H9 (cell line): ENCODE measurements around the gene AXIN1. TPM values are rescaled to one million over a fixed set of nuclear protein-coding genes. Genes with fewer than 3 reads are reported as not detected.
A peak's percentile ranks its signal among the peaks of the same experiment; 100 is the strongest.
"Not testable (repeated sequence)": the region's sequence is repeated elsewhere in the genome, so short reads cannot be mapped to it uniquely, and the experiment has no call there.

Experiments used
- DNase-seq: peaks from one replicate; pipeline ENCODE4 v3.0.0-alpha.2; 2017
- H2AFZ ChIP-seq: one replicate; pipeline ENCODE4 v1.6.1; 2013; ENCODE audit warnings: mild to moderate bottlenecking, low read length, control low read depth, moderate library complexity
- H2AK5ac ChIP-seq: 2 replicates; pipeline ENCODE4 v1.6.1; 2013; ENCODE audit warnings: low read length, control low read depth, mixed read lengths; ENCODE audit not compliant: insufficient read length
- H2BK120ac ChIP-seq: one replicate; pipeline ENCODE4 v1.6.1; 2013; ENCODE audit warnings: low read depth, mild to moderate bottlenecking, low read length, control low read depth, inconsistent platforms; ENCODE audit not compliant: poor library complexity, severe bottlenecking
- H2BK12ac ChIP-seq: 2 replicates; pipeline ENCODE4 v1.6.1; 2013; ENCODE audit warnings: low read length, control low read depth, mixed read lengths, low read depth; ENCODE audit not compliant: insufficient read length
- H2BK15ac ChIP-seq: 2 replicates; pipeline ENCODE4 v1.6.1; 2013; ENCODE audit warnings: low read depth, low read length, control low read depth
- H2BK20ac ChIP-seq: one replicate; pipeline ENCODE4 v1.6.1; 2013; ENCODE audit warnings: low read depth, mild to moderate bottlenecking, low read length, control low read depth, inconsistent platforms; ENCODE audit not compliant: poor library complexity, severe bottlenecking
- H2BK5ac ChIP-seq: 2 replicates; pipeline ENCODE4 v1.6.1; 2013; ENCODE audit warnings: low read length, control low read depth, mixed read lengths; ENCODE audit not compliant: insufficient read length
- H3K14ac ChIP-seq: 2 replicates; pipeline ENCODE4 v1.6.1; 2013; ENCODE audit warnings: low read length, control low read depth; ENCODE audit not compliant: insufficient read depth
- H3K18ac ChIP-seq: 2 replicates; pipeline ENCODE4 v1.6.1; 2013; ENCODE audit warnings: low read depth, mild to moderate bottlenecking, mixed read lengths, low read length, control low read depth; ENCODE audit not compliant: insufficient read length
- H3K23ac ChIP-seq: 2 replicates; pipeline ENCODE4 v1.6.1; 2013; ENCODE audit warnings: low read length, control low read depth, mixed read lengths, low read depth; ENCODE audit not compliant: insufficient read length
- H3K23me2 ChIP-seq: 2 replicates; pipeline ENCODE4 v1.6.1; 2013; ENCODE audit warnings: low read depth, mild to moderate bottlenecking, mixed read lengths, low read length, control low read depth; ENCODE audit not compliant: insufficient read length, poor library complexity, severe bottlenecking
- H3K27ac ChIP-seq: 2 replicates; pipeline ENCODE4 v1.5.1; 2013; ENCODE audit warnings: low read length, control low read depth, mixed read lengths, low read depth; ENCODE audit not compliant: insufficient read length
- H3K27me3 ChIP-seq: 2 replicates; pipeline ENCODE4 v1.6.1; 2013; ENCODE audit warnings: low read length, control low read depth, inconsistent platforms; ENCODE audit not compliant: insufficient read depth
- H3K4ac ChIP-seq: 2 replicates; pipeline ENCODE4 v1.6.1; 2013; ENCODE audit warnings: low read depth, mild to moderate bottlenecking, control low read depth, inconsistent platforms, low read length, moderate library complexity
- H3K4me1 ChIP-seq: 2 replicates; pipeline ENCODE4 v1.6.1; 2013; ENCODE audit warnings: low read length, control low read depth, inconsistent platforms; ENCODE audit not compliant: insufficient read depth
- H3K4me2 ChIP-seq: 2 replicates; pipeline ENCODE4 v1.6.1; 2013; ENCODE audit warnings: low read length, control low read depth, mixed read lengths; ENCODE audit not compliant: insufficient read length, insufficient read depth
- H3K56ac ChIP-seq: 2 replicates; pipeline ENCODE4 v1.6.1; 2013; ENCODE audit warnings: low read depth, mild to moderate bottlenecking, mixed read lengths, low read length, control low read depth; ENCODE audit not compliant: insufficient read length
- H3K79me1 ChIP-seq: 2 replicates; pipeline ENCODE4 v1.6.1; 2013; ENCODE audit warnings: low read depth, mild to moderate bottlenecking, moderate library complexity, low read length, control low read depth, inconsistent platforms; ENCODE audit not compliant: insufficient read depth, poor library complexity, severe bottlenecking
- H3K79me2 ChIP-seq: 2 replicates; pipeline ENCODE4 v1.6.1; 2013; ENCODE audit warnings: low read length, control low read depth, inconsistent platforms; ENCODE audit not compliant: insufficient read depth
- H3K9ac ChIP-seq: 2 replicates; pipeline ENCODE4 v1.6.1; 2013; ENCODE audit warnings: low read length, control low read depth, mixed read lengths; ENCODE audit not compliant: insufficient read length; ENCODE audit errors: extremely low read depth
- H3K9me3 ChIP-seq: one replicate; pipeline ENCODE4 v1.6.1; 2013; ENCODE audit warnings: low read depth, low read length, inconsistent platforms; ENCODE audit not compliant: control insufficient read depth
- H3T11ph ChIP-seq: one replicate; pipeline ENCODE4 v1.6.1; 2013; ENCODE audit warnings: mild to moderate bottlenecking, low read length, control low read depth, inconsistent platforms
- H4K20me1 ChIP-seq: one replicate; pipeline ENCODE4 v1.6.1; 2013; ENCODE audit not compliant: control insufficient read depth, insufficient read length, insufficient read depth
- H4K5ac ChIP-seq: 2 replicates; pipeline ENCODE4 v1.6.1; 2013; ENCODE audit warnings: low read depth, mild to moderate bottlenecking, mixed read lengths, low read length, control low read depth; ENCODE audit not compliant: insufficient read length
- H4K8ac ChIP-seq: replicated peaks from 2 replicates; pipeline ENCODE4 v1.6.1; 2013; ENCODE audit warnings: low read length, control low read depth, mixed read lengths, low read depth; ENCODE audit not compliant: insufficient read length
- H4K91ac ChIP-seq: 2 replicates; pipeline ENCODE4 v1.6.1; 2013; ENCODE audit warnings: low read depth, mild to moderate bottlenecking, moderate library complexity, mixed read lengths, low read length, control low read depth; ENCODE audit not compliant: insufficient read length
- H3K27ac Mint-ChIP-seq, 3 experiments: 2 replicates in 2 of 3; 3 replicates in 1 of 3; pipeline ENCODE4 v1.8.0; 2020 to 2021; ENCODE audit warnings: mixed read lengths in 3 of 3, mild to moderate bottlenecking in 1 of 3, moderate library complexity in 1 of 3
- H3K27me3 Mint-ChIP-seq: 2 replicates; pipeline ENCODE4 v1.8.0; 2021; ENCODE audit warnings: low read depth, mild to moderate bottlenecking, moderate library complexity, mixed read lengths
- H3K36me3 Mint-ChIP-seq, 3 experiments: 2 replicates in 2 of 3; 3 replicates in 1 of 3; pipeline ENCODE4 v1.8.0; 2020 to 2021; ENCODE audit warnings: low read depth in 3 of 3, mixed read lengths in 3 of 3; ENCODE audit not compliant: insufficient read depth in 1 of 3
- H3K4me1 Mint-ChIP-seq, 2 experiments: 2 replicates each; pipeline ENCODE4 v1.8.0; 2020; ENCODE audit warnings: mixed read lengths in 2 of 2
- H3K4me3 Mint-ChIP-seq, 2 experiments: 2 replicates in 1 of 2; 3 replicates in 1 of 2; pipeline ENCODE4 v1.8.0; 2020 to 2021; ENCODE audit warnings: mild to moderate bottlenecking in 2 of 2, mixed read lengths in 2 of 2, moderate library complexity in 1 of 2
- H3K9me3 Mint-ChIP-seq, 2 experiments: 2 replicates in 1 of 2; 3 replicates in 1 of 2; pipeline ENCODE4 v1.8.0; 2020; ENCODE audit warnings: mild to moderate bottlenecking in 2 of 2, mixed read lengths in 2 of 2, moderate library complexity in 1 of 2
- CTCF ChIP-seq: fragments of 200-600 bp; sonication (generic); conservative IDR thresholded peaks from 3 replicates; pipeline ENCODE4 v1.8.0; 2021; ENCODE audit warnings: antibody characterized with exemption, mild to moderate bottlenecking
- WGBS: extraction: QIAGEN DNeasy Blood & Tissue Kit; methylation state at CpG from one replicate; pipeline ENCODE4 v1.1.7; 2013; ENCODE audit warnings: missing lambda C conversion rate, low lambda C conversion rate, mixed read lengths; ENCODE audit not compliant: insufficient read length; ENCODE audit errors: extremely low coverage; 5-methylcytosine and 5-hydroxymethylcytosine counted together
- total RNA-seq: library from RNA; stranded (reverse); gene quantifications from 2 replicates; pipeline ENCODE4 v1.2.1, GENCODE V29; 2021

The AXIN1 gene
- total RNA-seq, 1 experiment from 2014 or later, result 50.9 TPM

- Histone ChIP-seq H3K4me2 (no peak overlapping the region), H3K79me2 (peaks cover 28% of the 10 kb centered on the region; the same call in 1 of the 2 replicates), H4K8ac (no peak overlapping the region), H3K4me1 (no peaks in the 10 kb centered on the region), H4K5ac (no peak overlapping the region), H3K27ac (no peak overlapping the region), H3K14ac (no peak overlapping the region), H2AFZ (no peak overlapping the region), H3K9ac (no peak overlapping the region), H3K27me3 (no peaks in the 10 kb centered on the region), H3K56ac (no peak overlapping the region), H4K20me1 (no peaks in the 10 kb centered on the region), H3K4ac (no peak overlapping the region), H4K91ac (no peak overlapping the region), H2BK5ac (no peak overlapping the region), H3K79me1 (peaks cover 5% of the 10 kb centered on the region), H3K23me2 (peaks cover 4% of the 10 kb centered on the region), H2BK15ac (no peak overlapping the region), H2BK20ac (no peak overlapping the region), H2BK120ac (no peak overlapping the region), H3K23ac (no peak overlapping the region), H2AK5ac (no peak overlapping the region), H3T11ph (no peak overlapping the region), H3K9me3 (no peaks in the 10 kb centered on the region), H3K18ac (no peak overlapping the region), H2BK12ac (no peak overlapping the region)
- no CpG with 5 or more reads among the region's 7 CpGs for WGBS
- Mint-ChIP-seq H3K27ac (no peak overlapping the region), H3K4me3 (peak overlapping the region in 1 of 2 experiments; percentile 14; a peak in 2 of 5 replicates), H3K9me3 (no peaks in the 10 kb centered on the region), H3K4me1 (peaks cover 4 to 5% of the 10 kb centered on the region in 2 experiments; a peak in 3 of 4 replicates), H3K36me3 (peaks cover 29 to 52% (median 31%) of the 10 kb centered on the region in 3 experiments), H3K27me3 (no peaks in the 10 kb centered on the region)
- DNase-seq, result no peak
- TF ChIP-seq CTCF, result no peak
Observed at GRCh38 chr16:349211-349610, 3.3 kb downstream of the AXIN1 start.

DNA sequence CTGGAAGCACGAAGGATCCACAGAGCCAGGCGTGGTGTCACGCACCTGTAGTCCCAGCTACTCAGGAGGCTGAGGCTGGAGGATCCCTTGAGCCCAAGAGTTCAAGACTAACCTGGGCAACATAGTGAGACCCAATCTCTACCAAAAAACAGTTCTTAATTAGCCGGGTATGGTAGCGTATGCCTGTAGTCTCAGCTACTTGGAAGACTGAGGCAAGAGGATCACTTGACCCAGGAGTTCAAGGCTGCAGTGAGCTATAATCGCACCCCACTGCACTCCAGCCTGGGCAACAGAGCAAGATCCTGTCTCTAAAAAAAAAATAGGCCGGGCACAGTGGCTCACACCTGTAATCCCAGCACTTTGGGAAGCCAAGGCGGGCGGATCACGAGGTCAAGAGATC, 4.0 kb downstream of the AXIN1 start:
- H3K18ac ChIP-seq, H2BK120ac ChIP-seq, DNase-seq, H3K23ac ChIP-seq, H3K4me1 ChIP-seq, H3K27me3 ChIP-seq, H3K4ac ChIP-seq, H2AK5ac ChIP-seq, H2BK15ac ChIP-seq, H2AFZ ChIP-seq, H3K56ac ChIP-seq, H3K27me3 Mint-ChIP-seq, H3T11ph ChIP-seq, H2BK5ac ChIP-seq, H2BK20ac ChIP-seq, H3K4me1 Mint-ChIP-seq, H2BK12ac ChIP-seq, H4K20me1 ChIP-seq, H3K9me3 Mint-ChIP-seq, H3K14ac ChIP-seq, H3K9ac ChIP-seq, H3K9me3 ChIP-seq, H3K23me2 ChIP-seq, H4K8ac ChIP-seq, H4K5ac ChIP-seq, H3K79me1 ChIP-seq, H4K91ac ChIP-seq, H3K4me3 Mint-ChIP-seq, H3K27ac ChIP-seq, H3K4me2 ChIP-seq: not testable (repeated sequence)
- WGBS, result no CpG with 5 or more reads among the region's 10 CpGs
- H3K79me2 ChIP-seq, result peaks cover 28% of the 10 kb centered on the region; the same call in 1 of the 2 replicates
- H3K27ac Mint-ChIP-seq, result peak overlapping the region in 1 of 3 experiments; percentile 66; a peak in 1 of 7 replicates
- peaks cover 32 to 58% (median 36%) of the 10 kb centered on the region in 3 experiments for H3K36me3 Mint-ChIP-seq
